Hippocampal formation (tissue), 2 donors: ENCODE data around the gene PDPK1.
"Not testable (repeated sequence)": the region's sequence is repeated elsewhere in the genome, so short reads cannot be mapped to it uniquely, and the experiment has no call there.

ENCODE experiments used
- DNase-seq, 2 donors: peaks; one replicate each; lab custom pipeline; 2025; lab: John Stamatoyannopoulos, UW

PDPK1 gene

GRCh38 chr16:2611877-2612276 lies 74.1 kb downstream of the PDPK1 start:
- DNase-seq = not testable (repeated sequence)

- not testable (repeated sequence) for DNase-seq
Measured at GRCh38 chr16:2613251-2613650, 75.4 kb downstream of the PDPK1 start.

DNA sequence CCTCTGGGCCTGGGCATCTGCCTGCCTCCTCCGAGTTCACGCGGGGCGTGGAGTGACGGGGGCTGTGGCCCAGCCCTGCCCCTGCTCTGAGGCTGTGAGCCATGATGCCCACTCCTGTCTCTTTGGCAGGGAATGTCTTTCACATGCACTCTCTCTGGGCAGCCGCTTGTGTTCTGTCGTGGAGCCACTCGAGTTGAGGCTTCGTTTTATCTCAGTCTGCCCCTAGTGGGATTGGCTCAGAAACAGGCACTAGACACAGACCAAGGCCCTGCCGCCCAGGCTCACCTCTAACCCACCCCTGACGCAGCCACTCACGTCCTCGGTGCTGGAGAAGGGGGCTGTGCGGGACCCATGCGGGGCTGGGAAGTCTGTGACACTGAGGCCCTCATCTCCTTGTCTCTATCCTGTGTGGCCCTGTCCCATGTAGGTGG lies 77.0 kb downstream of the PDPK1 start:
- no peak for DNase-seq

GRCh38 chr16:2618964-2619363 lies 81.1 kb downstream of the PDPK1 start:
- DNase-seq = not testable (repeated sequence)

- DNase-seq = not testable (repeated sequence)
Measured at GRCh38 chr16:2619628-2620027, 81.8 kb downstream of the PDPK1 start.

DNA sequence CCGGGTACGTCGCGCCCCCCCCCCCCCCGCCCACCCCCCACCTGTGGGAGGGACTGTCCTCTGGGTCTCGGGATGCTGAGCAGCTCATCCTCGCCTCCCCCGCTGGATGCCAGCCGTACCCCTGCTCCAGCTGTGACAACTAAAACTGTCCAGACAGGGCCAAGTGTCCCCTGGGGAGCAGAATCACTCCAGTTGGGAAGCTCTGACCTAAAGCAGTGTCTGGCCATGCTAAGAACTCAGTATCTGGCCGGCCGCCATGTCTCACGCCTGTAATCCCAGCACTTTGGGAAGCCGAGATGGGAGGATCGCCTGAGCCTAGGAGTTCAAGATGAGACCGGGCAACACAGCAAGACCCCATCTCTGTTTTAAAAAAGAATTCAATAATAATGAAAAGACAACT lies 83.0 kb downstream of the PDPK1 start:
- not testable (repeated sequence) for DNase-seq

DNA sequence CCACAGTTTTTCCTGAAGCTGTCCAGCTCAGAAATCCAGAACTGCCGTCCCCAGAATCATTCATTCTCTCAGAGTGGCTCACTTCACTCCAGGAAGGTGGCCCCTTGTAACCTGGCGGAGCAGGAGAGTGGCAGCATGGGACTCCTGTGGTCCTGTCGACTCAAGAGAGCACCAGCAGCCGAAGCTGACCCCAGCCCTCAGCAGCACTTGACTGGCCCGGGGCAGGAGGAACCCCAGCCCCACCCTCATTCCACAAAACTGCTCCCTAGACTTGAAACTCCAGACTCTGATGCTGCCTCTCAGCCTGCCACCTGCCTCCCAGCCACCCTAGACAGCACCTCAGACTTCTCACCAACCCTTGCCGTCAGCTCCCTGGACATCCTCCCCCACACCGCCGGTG lies 83.6 kb downstream of the PDPK1 start:
- DNase-seq = not testable (repeated sequence)

DNA sequence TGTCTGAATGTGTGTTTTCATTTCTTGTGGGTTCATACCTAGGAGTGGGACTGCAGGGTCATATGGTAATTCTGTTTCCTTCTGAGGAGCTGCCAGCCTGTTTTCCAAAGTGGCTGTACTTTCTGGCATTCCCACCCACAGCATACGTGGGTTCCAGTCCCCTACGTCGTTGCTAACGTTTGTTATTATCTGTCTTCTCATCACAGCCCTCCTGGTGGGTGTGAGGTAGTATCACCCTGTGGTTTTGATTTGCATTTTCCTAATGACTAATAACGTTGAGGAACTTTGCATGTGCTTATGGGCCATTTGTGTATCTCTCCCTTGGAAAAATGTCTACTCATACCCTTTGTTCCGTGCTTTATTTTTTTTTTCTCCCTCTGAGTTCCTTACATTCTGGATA lies 89.3 kb downstream of the PDPK1 start:
- not testable (repeated sequence) for DNase-seq

DNA sequence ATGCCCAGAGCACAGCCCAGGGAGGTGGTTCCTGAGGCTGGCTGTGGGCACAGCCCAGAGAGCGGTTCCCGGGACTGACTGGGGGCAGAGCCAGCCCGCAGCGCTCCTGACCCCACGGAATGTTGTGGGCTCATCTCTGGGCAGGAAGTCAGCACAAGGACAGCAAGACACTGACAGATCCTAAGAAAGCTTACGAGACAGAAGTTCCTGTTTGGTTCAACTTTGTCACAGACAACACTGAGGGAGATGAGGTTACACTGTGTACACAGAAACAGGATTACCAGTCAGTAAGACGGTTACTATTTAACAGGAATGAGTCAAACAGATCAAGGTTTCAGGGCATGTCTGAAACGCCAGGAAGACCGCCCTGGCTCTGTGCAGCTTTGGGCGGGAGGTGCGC lies 93.4 kb downstream of the PDPK1 start:
- not testable (repeated sequence) for DNase-seq

DNA sequence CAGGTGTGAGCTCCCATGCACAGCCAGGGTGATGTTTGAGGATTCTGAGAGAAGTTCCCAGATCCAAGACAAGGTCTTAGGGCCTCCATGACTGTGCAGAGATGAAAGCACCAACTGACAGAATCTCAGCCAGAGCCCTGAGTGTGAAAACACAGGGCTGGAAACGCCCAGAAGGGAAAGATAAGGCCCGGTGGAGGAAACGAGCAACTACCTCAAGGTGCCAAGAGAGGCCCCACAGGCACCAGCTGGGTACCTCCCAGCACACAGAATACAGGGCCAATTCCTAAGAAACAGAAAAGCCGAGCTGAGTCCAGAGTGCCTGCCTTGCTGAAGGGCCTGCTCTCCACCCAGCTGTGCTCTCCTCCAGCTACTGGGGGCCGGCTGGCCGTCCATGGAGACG lies 94.5 kb downstream of the PDPK1 start:
- DNase-seq = not testable (repeated sequence)

DNA sequence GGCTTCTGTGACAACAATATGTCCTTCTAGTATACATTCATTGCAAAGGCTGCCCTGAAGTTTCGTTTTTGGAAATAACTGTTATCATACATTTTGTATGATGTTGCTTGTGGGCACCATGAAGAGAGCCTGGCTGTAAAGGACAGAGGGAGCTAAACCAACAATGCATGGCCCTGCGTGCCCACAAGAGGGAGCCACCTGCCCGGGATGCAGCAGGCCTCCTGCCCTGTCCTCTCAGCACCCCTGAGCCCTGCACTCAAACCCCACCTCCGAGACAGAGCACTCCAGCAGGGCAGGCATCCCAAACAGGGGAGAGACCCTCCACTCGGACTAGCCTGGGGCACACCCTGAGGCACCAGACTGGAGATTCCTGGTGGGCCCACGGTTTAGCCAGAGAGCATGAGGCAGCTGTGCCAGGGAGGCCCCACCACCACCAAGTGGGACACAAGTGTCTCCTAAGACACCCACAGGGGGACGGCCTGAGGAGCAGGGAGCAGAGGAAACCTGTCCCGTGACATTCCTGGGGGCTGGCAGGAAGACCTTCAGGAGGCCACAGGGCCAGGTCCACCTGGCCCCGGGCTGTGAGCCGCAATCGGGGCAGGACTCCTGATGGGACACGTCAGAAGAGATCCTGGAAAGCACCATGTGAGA lies 101.4 kb downstream of the PDPK1 start:
- not testable (repeated sequence) for DNase-seq

DNA sequence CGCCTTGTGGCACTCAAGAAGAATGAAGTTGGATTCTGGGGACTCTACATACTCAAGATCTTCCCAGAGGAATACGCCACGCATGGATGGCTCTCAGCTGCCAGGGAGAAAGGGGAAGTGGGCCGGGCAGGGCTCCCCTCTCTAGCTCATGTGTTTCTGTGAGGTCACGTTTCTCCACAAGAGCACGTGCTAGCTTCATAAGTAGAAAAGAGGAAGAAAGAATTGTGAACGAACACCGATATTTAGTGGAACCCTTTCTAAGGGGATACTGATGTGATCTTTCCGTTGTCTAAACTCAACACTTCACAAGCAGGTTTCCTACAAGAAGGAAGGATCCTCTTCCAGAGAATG lies 101.9 kb downstream of the PDPK1 start:
- DNase-seq = not testable (repeated sequence)

GRCh38 chr16:2642561-2642960 lies 104.7 kb downstream of the PDPK1 start:
- DNase-seq = not testable (repeated sequence)

DNA sequence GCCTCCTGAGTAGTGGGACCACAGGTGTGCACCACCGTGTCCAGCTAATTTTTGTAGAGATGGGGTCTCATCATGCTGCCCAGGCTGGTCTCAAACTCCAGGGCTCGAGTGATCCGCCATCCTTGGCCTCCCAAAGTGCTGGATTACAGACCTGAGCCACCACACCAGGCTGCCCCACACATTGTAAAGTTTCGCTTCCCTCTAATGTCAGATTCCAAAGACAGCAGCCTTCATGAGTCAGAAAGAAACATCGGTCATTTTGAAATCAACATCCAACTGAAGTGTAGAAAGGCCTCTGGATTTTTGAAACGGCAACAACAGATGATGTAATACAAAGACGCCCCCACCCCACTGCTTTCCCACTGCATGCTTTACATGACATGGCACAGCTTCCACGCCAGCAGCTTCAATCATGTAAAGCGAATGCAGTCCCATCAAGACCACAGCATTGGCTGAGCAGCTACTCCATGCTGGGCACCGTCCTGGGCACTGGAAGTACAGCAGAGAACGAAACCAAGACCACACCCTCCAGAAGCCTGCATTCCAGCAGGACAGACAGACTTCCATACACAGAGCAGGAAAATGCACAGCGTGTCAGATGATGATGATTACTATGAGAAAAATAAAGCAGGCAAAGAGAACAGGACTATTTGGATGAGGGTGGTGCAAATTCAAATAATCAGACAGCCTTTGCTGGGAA lies 107.1 kb downstream of the PDPK1 start:
- not testable (repeated sequence) for DNase-seq

DNA sequence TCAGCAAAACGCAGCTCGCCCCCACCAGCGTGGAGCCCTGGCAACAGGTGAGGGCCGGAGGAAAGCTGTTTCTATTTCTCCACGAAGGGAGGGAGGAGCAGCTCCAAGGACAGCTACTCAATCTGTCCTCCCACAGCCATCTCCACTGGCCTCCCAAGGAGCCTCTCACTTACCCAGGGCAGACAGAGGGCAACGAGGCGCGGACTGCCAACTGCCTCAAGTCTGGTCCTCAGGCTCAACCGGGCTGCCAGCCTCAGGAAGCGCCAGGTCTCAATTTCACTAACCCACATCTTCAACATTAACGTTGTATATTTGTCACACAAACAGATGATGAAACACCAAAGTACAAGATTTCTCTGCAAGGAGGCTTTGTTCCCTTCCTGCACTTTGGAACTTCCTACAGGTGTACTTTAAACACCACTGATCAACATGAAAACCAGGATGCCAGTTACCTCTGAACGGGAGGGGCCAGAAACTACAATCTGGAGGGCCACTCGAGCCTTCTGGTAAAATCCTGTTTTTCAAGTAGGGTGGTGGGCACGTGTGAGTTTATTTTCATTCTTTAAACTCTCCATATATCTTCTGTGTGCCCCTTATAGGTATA lies 113.5 kb downstream of the PDPK1 start:
- not testable (repeated sequence) for DNase-seq
